SJCRH30 (cell line): ENCODE results near the gene LRRTM4. TPM values are rescaled to one million over a fixed set of nuclear protein-coding genes. Genes with fewer than 3 reads are reported as not detected.

ENCODE experiments used
- DNase-seq, 2 experiments: peaks; one replicate each; pipeline ENCODE4 v3.0.0-alpha.2; 2015 to 2020
- H3K27ac ChIP-seq: fragments of 250-450 bp; sonication (Bioruptor Pico); 2 replicates; pipeline ENCODE4 v1.5.1; 2020; ENCODE audit warnings: mild to moderate bottlenecking, moderate library complexity
- H3K27me3 ChIP-seq: fragments of 250-450 bp; sonication (Bioruptor Pico); 2 replicates; pipeline ENCODE4 v1.5.1; 2020; ENCODE audit warnings: mild to moderate bottlenecking, moderate library complexity
- H3K36me3 ChIP-seq: fragments of 250-450 bp; sonication (Bioruptor Pico); 2 replicates; pipeline ENCODE4 v1.5.1; 2020; ENCODE audit warnings: mild to moderate bottlenecking, moderate library complexity
- H3K4me1 ChIP-seq: fragments of 250-450 bp; sonication (Bioruptor Pico); 2 replicates; pipeline ENCODE4 v1.5.1; 2020; ENCODE audit warnings: mild to moderate bottlenecking, moderate library complexity
- H3K4me3 ChIP-seq: fragments of 250-450 bp; sonication (Bioruptor Pico); 2 replicates; pipeline ENCODE4 v1.5.1; 2020; ENCODE audit warnings: mild to moderate bottlenecking, moderate library complexity
- H3K9me3 ChIP-seq: fragments of 250-450 bp; sonication (Bioruptor Pico); replicated peaks from 2 replicates; pipeline ENCODE4 v1.5.1; 2020; ENCODE audit warnings: mild to moderate bottlenecking, moderate library complexity
- total RNA-seq: library from RNA; depleted of rRNA; stranded (reverse); fragments of >200 nt; shearing (Covaris generic); gene quantifications from 2 replicates; pipeline ENCODE4 v1.2.3, GENCODE V29; 2014; rRNA removed

Gene LRRTM4
- total RNA-seq, result not detected in 2 replicates

- Histone ChIP-seq H3K9me3 (no peaks in the 10 kb centered on the region), H3K36me3 (no peaks in the 10 kb centered on the region), H3K4me3 (no peak within 1 kb of the TSS), H3K27ac (no peak within 1 kb of the TSS), H3K4me1 (no peaks in the 10 kb centered on the region), H3K27me3 (no peaks in the 10 kb centered on the region)
- peak in 1 of 2 experiments; percentile 19 for DNase-seq
Measured at GRCh38 chr2:77521931-77522470, at the start of gene LRRTM4. Gene LRRTM4 (minus strand): TSS chr2:77522376.

- Histone ChIP-seq H3K27ac (no peak overlapping the region), H3K9me3 (no peaks in the 10 kb centered on the region), H3K4me1 (no peaks in the 10 kb centered on the region), H3K27me3 (no peaks in the 10 kb centered on the region), H3K4me3 (no peak overlapping the region), H3K36me3 (no peaks in the 10 kb centered on the region)
- no peak for DNase-seq
Measured at GRCh38 chr2:77571545-77571944, 49.4 kb upstream of the LRRTM4 start.

- H3K4me1 ChIP-seq, result no peaks in the 10 kb centered on the region
- no peaks in the 10 kb centered on the region for H3K9me3 ChIP-seq
- no peak overlapping the region for H3K27ac ChIP-seq
- H3K4me3 ChIP-seq, result no peak overlapping the region
- no peaks in the 10 kb centered on the region for H3K27me3 ChIP-seq
- no peaks in the 10 kb centered on the region for H3K36me3 ChIP-seq
- DNase-seq, result no peak
Measured at GRCh38 chr2:77567723-77568122, 45.5 kb upstream of the LRRTM4 start.

- DNase-seq, result no peak
- no peaks in the 10 kb centered on the region for H3K27me3 ChIP-seq
- H3K36me3 ChIP-seq, result no peaks in the 10 kb centered on the region
- no peak overlapping the region for H3K27ac ChIP-seq
- no peak overlapping the region for H3K4me3 ChIP-seq
- no peaks in the 10 kb centered on the region for H3K9me3 ChIP-seq
- no peaks in the 10 kb centered on the region for H3K4me1 ChIP-seq
Measured at GRCh38 chr2:77566582-77566981, 44.4 kb upstream of the LRRTM4 start.

- no peaks in the 10 kb centered on the region for H3K9me3 ChIP-seq
- no peak for DNase-seq
- H3K4me1 ChIP-seq, result no peaks in the 10 kb centered on the region
- H3K27ac ChIP-seq, result no peak overlapping the region
- H3K36me3 ChIP-seq, result no peaks in the 10 kb centered on the region
- no peak overlapping the region for H3K4me3 ChIP-seq
- H3K27me3 ChIP-seq, result no peaks in the 10 kb centered on the region
Measured at GRCh38 chr2:77566131-77566530, 44.0 kb upstream of the LRRTM4 start.

GRCh38 chr2:77552956-77553355, 30.8 kb upstream of the LRRTM4 start:
- Histone ChIP-seq H3K27ac (no peak overlapping the region), H3K4me3 (no peak overlapping the region; the same call in 1 of the 2 replicates), H3K36me3 (no peaks in the 10 kb centered on the region), H3K4me1 (peaks cover 10% of the 10 kb centered on the region), H3K9me3 (no peaks in the 10 kb centered on the region), H3K27me3 (no peaks in the 10 kb centered on the region)
- peak; percentile 68 to 81 for DNase-seq

- DNase-seq, result no peak
- Histone ChIP-seq H3K9me3 (no peaks in the 10 kb centered on the region), H3K36me3 (no peaks in the 10 kb centered on the region), H3K4me1 (no peaks in the 10 kb centered on the region), H3K4me3 (no peak overlapping the region), H3K27ac (no peak overlapping the region), H3K27me3 (no peaks in the 10 kb centered on the region)
Measured at GRCh38 chr2:77538031-77538430, 15.9 kb upstream of the LRRTM4 start.

- no peaks in the 10 kb centered on the region for H3K27me3 ChIP-seq
- DNase-seq, result no peak
Measured at GRCh38 chr2:77522888-77523287, 712 bp upstream of the LRRTM4 start.

GRCh38 chr2:77521548-77521891, 656 bp downstream of the LRRTM4 start:
- Histone ChIP-seq H3K36me3 (no peaks in the 10 kb centered on the region), H3K4me1 (no peaks in the 10 kb centered on the region), H3K27ac (no peak overlapping the region), H3K4me3 (no peak overlapping the region), H3K9me3 (no peaks in the 10 kb centered on the region), H3K27me3 (no peaks in the 10 kb centered on the region)
- no peak for DNase-seq

More at GRCh38 chr2:77522888-77523287, 712 bp upstream of the LRRTM4 start:
- H3K36me3 ChIP-seq, result no peaks in the 10 kb centered on the region
- no peaks in the 10 kb centered on the region for H3K4me1 ChIP-seq
- no peak overlapping the region for H3K27ac ChIP-seq
- H3K4me3 ChIP-seq, result no peak overlapping the region
- H3K9me3 ChIP-seq, result no peaks in the 10 kb centered on the region

GRCh38 chr2:77520641-77521547, 1.3 kb downstream of the LRRTM4 start:
- no peak overlapping the region for H3K4me3 ChIP-seq

GRCh38 chr2:77519888-77520506, 2.2 kb downstream of the LRRTM4 start:
- no peaks in the 10 kb centered on the region for H3K36me3 ChIP-seq
- no peak for DNase-seq
- no peak overlapping the region for H3K27ac ChIP-seq
- H3K9me3 ChIP-seq, result no peaks in the 10 kb centered on the region
- H3K27me3 ChIP-seq, result peaks cover 2% of the 10 kb centered on the region; the same call in 1 of the 2 replicates
- no peaks in the 10 kb centered on the region for H3K4me1 ChIP-seq
- H3K4me3 ChIP-seq, result no peak overlapping the region

More at GRCh38 chr2:77520641-77521547, 1.3 kb downstream of the LRRTM4 start:
- Histone ChIP-seq H3K9me3 (no peaks in the 10 kb centered on the region), H3K36me3 (no peaks in the 10 kb centered on the region), H3K27me3 (no peaks in the 10 kb centered on the region), H3K27ac (no peak overlapping the region), H3K4me1 (no peaks in the 10 kb centered on the region)
- DNase-seq, result no peak

- Histone ChIP-seq H3K27me3 (peaks cover 6% of the 10 kb centered on the region; the same call in 1 of the 2 replicates), H3K36me3 (no peaks in the 10 kb centered on the region), H3K4me1 (no peaks in the 10 kb centered on the region), H3K27ac (no peak overlapping the region), H3K9me3 (no peaks in the 10 kb centered on the region), H3K4me3 (no peak overlapping the region)
- no peak for DNase-seq
Measured at GRCh38 chr2:77519164-77519887, 2.9 kb downstream of the LRRTM4 start.

GRCh38 chr2:77518311-77518710, 3.9 kb downstream of the LRRTM4 start:
- Histone ChIP-seq H3K4me1 (no peaks in the 10 kb centered on the region), H3K9me3 (no peaks in the 10 kb centered on the region), H3K36me3 (no peaks in the 10 kb centered on the region), H3K4me3 (no peak overlapping the region), H3K27me3 (peaks cover 6% of the 10 kb centered on the region; the same call in 1 of the 2 replicates), H3K27ac (no peak overlapping the region)
- no peak for DNase-seq

- H3K4me1 ChIP-seq, result no peaks in the 10 kb centered on the region
- no peaks in the 10 kb centered on the region for H3K9me3 ChIP-seq
- H3K27me3 ChIP-seq, result peaks cover 6% of the 10 kb centered on the region; the same call in 1 of the 2 replicates
- H3K27ac ChIP-seq, result no peak overlapping the region
- H3K36me3 ChIP-seq, result no peaks in the 10 kb centered on the region; the same call in 1 of the 2 replicates
- H3K4me3 ChIP-seq, result no peak overlapping the region
- DNase-seq, result no peak
Measured at GRCh38 chr2:77513191-77513590, 9.0 kb downstream of the LRRTM4 start.
